Epithelial cell of esophagus (primary cell): ENCODE measurements around the gene CALCOCO1.

ENCODE experiments used
- DNase-seq: peaks from one replicate; pipeline ENCODE4 v3.0.0; 2010; ENCODE audit warnings: low read depth
- H3K4me3 ChIP-seq: 2 replicates; pipeline ENCODE4 v1.5.1; 2011; ENCODE audit warnings: mild to moderate bottlenecking, low read length, control low read depth
- CTCF ChIP-seq: IDR thresholded peaks from 2 replicates; pipeline ENCODE4 v1.5.1; 2011; ENCODE audit warnings: low read depth, mild to moderate bottlenecking, low read length, control low read depth, inconsistent platforms; ENCODE audit not compliant: insufficient read depth; ENCODE audit errors: missing control alignments

Gene CALCOCO1

DNA sequence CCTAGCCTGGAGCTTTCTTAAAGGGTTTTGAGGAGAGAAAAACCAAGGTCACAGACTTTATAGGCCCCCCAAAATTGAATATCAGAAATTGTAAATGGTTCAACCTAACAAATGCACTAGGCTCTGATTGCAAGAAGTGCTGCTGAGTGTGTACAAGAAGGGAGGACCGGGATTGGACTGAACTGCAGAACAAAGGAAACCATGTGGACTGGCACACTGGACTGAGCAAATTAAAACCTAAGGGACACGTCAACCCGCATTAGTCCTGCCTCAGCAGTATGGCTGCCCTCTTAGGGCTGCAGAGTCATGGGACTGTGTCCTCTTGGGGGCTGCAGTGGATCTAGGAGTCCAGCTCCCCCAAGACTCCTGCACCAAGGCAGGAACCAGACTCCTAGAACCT is 25.4 kb upstream of the CALCOCO1 start:
- DNase-seq = no peak
- TF ChIP-seq CTCF = no peak
- no peak overlapping the region for H3K4me3 ChIP-seq

GRCh38 chr12:53752192-53752601 is 24.9 kb upstream of the CALCOCO1 start:
- TF ChIP-seq CTCF = no peak
- H3K4me3 ChIP-seq = no peak overlapping the region
- no peak for DNase-seq

GRCh38 chr12:53751336-53752191 is 24.3 kb upstream of the CALCOCO1 start, which contains the start of gene CISTR:
CISTR (minus strand) TSS chr12:53751979.
- TF ChIP-seq CTCF = no peak
- H3K4me3 ChIP-seq = peak within 1 kb of the TSS; percentile 24
- no peak for DNase-seq

DNA sequence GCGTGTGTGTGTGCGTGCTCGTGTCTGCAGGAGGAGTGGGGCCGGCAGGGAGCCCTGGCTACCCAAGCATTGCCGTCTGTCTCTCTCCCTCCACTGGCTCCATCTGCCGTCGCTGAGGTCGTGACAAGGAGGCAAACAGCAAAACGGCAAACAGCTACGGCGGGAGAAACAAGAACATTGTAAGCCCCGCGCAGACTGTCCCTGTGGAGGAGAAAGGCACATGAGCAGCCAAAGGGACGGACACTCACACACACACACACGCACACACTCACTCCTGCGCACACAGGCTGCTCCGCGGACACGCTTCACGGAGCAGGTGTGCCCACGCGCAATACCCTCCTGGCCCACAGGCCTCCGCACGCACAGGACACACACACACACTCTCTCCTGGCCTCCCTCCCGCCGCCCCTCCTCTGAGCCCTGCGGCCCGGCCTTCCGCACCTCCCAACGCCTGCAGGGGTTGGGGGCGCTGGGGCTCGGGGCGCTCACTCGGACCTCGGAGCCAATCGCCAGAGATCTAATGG is 23.6 kb upstream of the CALCOCO1 start:
- DNase-seq = no peak
- no peak overlapping the region for H3K4me3 ChIP-seq
- TF ChIP-seq CTCF = no peak

GRCh38 chr12:53749986-53750811 is 22.9 kb upstream of the CALCOCO1 start:
- H3K4me3 ChIP-seq = no peak overlapping the region

More at GRCh38 chr12:53749986-53750811, 22.9 kb upstream of the CALCOCO1 start:
- DNase-seq = no peak
- no peak for TF ChIP-seq CTCF
